Astrocyte (in vitro differentiated cells and primary cell): ENCODE measurements around the gene MYH11. TPM values are rescaled to one million over a fixed set of nuclear protein-coding genes. Genes with fewer than 3 reads are reported as not detected.

Experiments used
- DNase-seq: peaks from one replicate; pipeline ENCODE4 v3.0.0-alpha.2; 2010; ENCODE audit warnings: low read depth
- FAIRE-seq: peaks from 2 replicates; lab custom pipeline; 2011; peaks lifted over from hg19 to GRCh38; lab: Jason Lieb, UNC
- H2AFZ ChIP-seq: 2 replicates; pipeline ENCODE4 v1.6.0; 2012; ENCODE audit warnings: low read depth, low read length, inconsistent platforms
- H3K27ac ChIP-seq: 2 replicates; pipeline ENCODE4 v1.5.1; 2011; ENCODE audit warnings: low read depth, low read length, inconsistent platforms
- H3K27me3 ChIP-seq: 2 replicates; pipeline ENCODE4 v1.6.0; 2011; ENCODE audit warnings: low read length, inconsistent platforms; ENCODE audit not compliant: insufficient read depth
- H3K36me3 ChIP-seq: 2 replicates; pipeline ENCODE4 v1.5.1; 2011; ENCODE audit warnings: low read length, inconsistent platforms; ENCODE audit not compliant: insufficient read depth
- H3K4me1 ChIP-seq: 2 replicates; pipeline ENCODE4 v1.5.1; 2011; ENCODE audit warnings: low read length, inconsistent platforms; ENCODE audit not compliant: insufficient read depth
- H3K4me2 ChIP-seq: 2 replicates; pipeline ENCODE4 v1.6.0; 2012; ENCODE audit warnings: low read length, inconsistent platforms
- H3K4me3 ChIP-seq: 2 replicates; pipeline ENCODE4 v1.5.1; 2011; ENCODE audit warnings: low read depth, mild to moderate bottlenecking, low read length, inconsistent platforms; ENCODE audit not compliant: insufficient read depth
- H3K79me2 ChIP-seq: 2 replicates; pipeline ENCODE4 v1.6.0; 2012; ENCODE audit warnings: mild to moderate bottlenecking, low read length, inconsistent platforms; ENCODE audit not compliant: insufficient read depth
- H3K9ac ChIP-seq: 2 replicates; pipeline ENCODE4 v1.6.0; 2012; ENCODE audit warnings: mild to moderate bottlenecking, low read length, inconsistent platforms
- H3K9me3 ChIP-seq: 2 replicates; pipeline ENCODE4 v1.5.1; 2012; ENCODE audit warnings: low read depth, mild to moderate bottlenecking, low read length, inconsistent platforms; ENCODE audit not compliant: insufficient read depth
- H4K20me1 ChIP-seq: 2 replicates; pipeline ENCODE4 v1.6.0; 2012; ENCODE audit warnings: low read length, inconsistent platforms; ENCODE audit not compliant: insufficient read depth
- H3K27ac Mint-ChIP-seq: one replicate; pipeline ENCODE4 v1.8.0; 2021; ENCODE audit warnings: mild to moderate bottlenecking, mixed read lengths; ENCODE audit not compliant: unreplicated experiment
- H3K27me3 Mint-ChIP-seq: one replicate; pipeline ENCODE4 v1.8.0; 2021; ENCODE audit warnings: low read depth, mixed read lengths; ENCODE audit not compliant: unreplicated experiment
- H3K36me3 Mint-ChIP-seq: one replicate; pipeline ENCODE4 v1.8.0; 2021; ENCODE audit warnings: low read depth, mixed read lengths; ENCODE audit not compliant: unreplicated experiment
- H3K4me1 Mint-ChIP-seq: one replicate; pipeline ENCODE4 v1.8.0; 2021; ENCODE audit warnings: low read depth, mixed read lengths; ENCODE audit not compliant: unreplicated experiment
- H3K4me3 Mint-ChIP-seq: one replicate; pipeline ENCODE4 v1.8.0; 2021; ENCODE audit warnings: mild to moderate bottlenecking, moderate library complexity, mixed read lengths; ENCODE audit not compliant: unreplicated experiment
- H3K9me3 Mint-ChIP-seq: one replicate; pipeline ENCODE4 v1.8.0; 2021; ENCODE audit warnings: mild to moderate bottlenecking, mixed read lengths; ENCODE audit not compliant: unreplicated experiment
- CTCF ChIP-seq: IDR thresholded peaks from 2 replicates; pipeline ENCODE4 v1.5.1; 2011; ENCODE audit warnings: low read depth, mild to moderate bottlenecking, inconsistent platforms, low read length, moderate library complexity; ENCODE audit not compliant: insufficient read depth
- EZH2 ChIP-seq: IDR thresholded peaks from 2 replicates; pipeline ENCODE4 v1.6.1; 2012; ENCODE audit warnings: mild to moderate bottlenecking, low read length, inconsistent platforms; ENCODE audit not compliant: insufficient read depth
- total RNA-seq: library from RNA; stranded (reverse); gene quantifications from 2 replicates; pipeline ENCODE4 v1.2.1, GENCODE V29; 2021

Gene MYH11
- total RNA-seq, 1 donor from 2014 or later, result 1.0 TPM

DNA sequence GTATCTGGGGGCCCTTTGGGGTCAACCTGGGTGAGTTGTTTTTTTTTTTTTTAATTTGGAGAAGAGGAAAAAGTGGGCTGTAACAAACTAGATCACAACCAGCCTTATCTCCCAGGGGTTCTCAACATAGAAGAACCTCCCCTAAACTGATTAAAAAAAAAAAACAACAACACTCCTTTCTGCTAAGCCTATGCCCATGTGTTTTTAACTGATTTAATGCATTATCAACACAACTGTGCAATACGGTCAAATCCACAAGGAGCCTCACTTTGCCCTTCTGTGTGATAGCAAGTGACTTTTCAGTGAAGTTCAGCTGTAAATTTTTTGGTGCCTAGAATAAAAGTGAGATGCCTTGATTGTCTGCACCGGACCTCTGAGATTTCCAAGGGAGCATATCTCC, 646 bp downstream of the MYH11 start:
- Histone ChIP-seq H3K4me2 (no peak overlapping the region), H4K20me1 (no peaks in the 10 kb centered on the region), H3K27ac (no peak overlapping the region), H3K9ac (no peak overlapping the region), H3K4me3 (no peak overlapping the region), H3K27me3 (peaks cover 49% of the 10 kb centered on the region), H3K79me2 (no peaks in the 10 kb centered on the region), H2AFZ (no peak overlapping the region), H3K9me3 (no peaks in the 10 kb centered on the region), H3K4me1 (no peaks in the 10 kb centered on the region), H3K36me3 (no peaks in the 10 kb centered on the region)
- FAIRE-seq (no peak), DNase-seq (no peak)
- Mint-ChIP-seq H3K9me3 (peaks cover 3% of the 10 kb centered on the region), H3K36me3 (no peaks in the 10 kb centered on the region), H3K27me3 (peaks cover 41% of the 10 kb centered on the region), H3K4me3 (no peak overlapping the region), H3K4me1 (peaks cover 5% of the 10 kb centered on the region), H3K27ac (no peak overlapping the region)
- no peak for TF ChIP-seq CTCF
- no peak for TF ChIP-seq EZH2

- H3K27ac Mint-ChIP-seq, result no peak overlapping the region
- H3K27me3 Mint-ChIP-seq, result peaks cover 41% of the 10 kb centered on the region
- Histone ChIP-seq H3K4me1 (no peaks in the 10 kb centered on the region), H3K79me2 (no peaks in the 10 kb centered on the region), H3K36me3 (no peaks in the 10 kb centered on the region), H4K20me1 (no peaks in the 10 kb centered on the region), H3K9me3 (no peaks in the 10 kb centered on the region), H3K9ac (no peak overlapping the region), H2AFZ (no peak overlapping the region), H3K4me2 (no peak overlapping the region), H3K4me3 (no peak overlapping the region), H3K27me3 (peaks cover 52% of the 10 kb centered on the region), H3K27ac (no peak overlapping the region)
- H3K4me3 Mint-ChIP-seq, result no peak overlapping the region
- H3K36me3 Mint-ChIP-seq, result no peaks in the 10 kb centered on the region
- TF ChIP-seq EZH2 (no peak), CTCF (no peak)
- DNase-seq, result no peak
- peaks cover 3% of the 10 kb centered on the region for H3K9me3 Mint-ChIP-seq
- no peak for FAIRE-seq
- peaks cover 5% of the 10 kb centered on the region for H3K4me1 Mint-ChIP-seq
Measured at GRCh38 chr16:15855704-15856003, 1.2 kb downstream of the MYH11 start.

- Mint-ChIP-seq H3K4me1 (peaks cover 5% of the 10 kb centered on the region), H3K27ac (no peak overlapping the region), H3K36me3 (no peaks in the 10 kb centered on the region), H3K9me3 (peaks cover 3% of the 10 kb centered on the region), H3K4me3 (no peak overlapping the region), H3K27me3 (peaks cover 41% of the 10 kb centered on the region)
- Histone ChIP-seq H4K20me1 (no peaks in the 10 kb centered on the region), H3K9me3 (no peaks in the 10 kb centered on the region), H3K27me3 (peaks cover 52% of the 10 kb centered on the region), H3K9ac (no peak overlapping the region), H2AFZ (no peak overlapping the region), H3K4me3 (no peak overlapping the region), H3K4me1 (no peaks in the 10 kb centered on the region), H3K79me2 (no peaks in the 10 kb centered on the region), H3K27ac (no peak overlapping the region), H3K36me3 (no peaks in the 10 kb centered on the region), H3K4me2 (no peak overlapping the region)
- TF ChIP-seq EZH2 (no peak), CTCF (no peak)
- no peak for FAIRE-seq
- DNase-seq, result no peak
Measured at GRCh38 chr16:15854906-15855703, 1.7 kb downstream of the MYH11 start.
